Activated naive CD4-positive, alpha-beta T cell treated with anti-CD3 and anti-CD28 coated beads, Interleukin-2, amount 50 U/mL, for 24 hours (primary cell): Measurements from ENCODE around the gene MMD.
"Not testable (repeated sequence)": the region's sequence is repeated elsewhere in the genome, so short reads cannot be mapped to it uniquely, and the experiment has no call there.

ENCODE experiments used
- H3K27ac Mint-ChIP-seq: one replicate; pipeline ENCODE4 v1.8.0; 2021; ENCODE audit warnings: mild to moderate bottlenecking, mixed read lengths
- H3K27me3 Mint-ChIP-seq: one replicate; pipeline ENCODE4 v1.8.0; 2021; ENCODE audit warnings: mixed read lengths
- H3K36me3 Mint-ChIP-seq: one replicate; pipeline ENCODE4 v1.8.0; 2021; ENCODE audit warnings: mixed read lengths
- H3K4me1 Mint-ChIP-seq: one replicate; pipeline ENCODE4 v1.8.0; 2021; ENCODE audit warnings: mixed read lengths
- H3K4me3 Mint-ChIP-seq: one replicate; pipeline ENCODE4 v1.8.0; 2021; ENCODE audit warnings: mild to moderate bottlenecking, mixed read lengths
- H3K9me3 Mint-ChIP-seq: one replicate; pipeline ENCODE4 v1.8.0; 2021; ENCODE audit warnings: mixed read lengths

The MMD gene

DNA sequence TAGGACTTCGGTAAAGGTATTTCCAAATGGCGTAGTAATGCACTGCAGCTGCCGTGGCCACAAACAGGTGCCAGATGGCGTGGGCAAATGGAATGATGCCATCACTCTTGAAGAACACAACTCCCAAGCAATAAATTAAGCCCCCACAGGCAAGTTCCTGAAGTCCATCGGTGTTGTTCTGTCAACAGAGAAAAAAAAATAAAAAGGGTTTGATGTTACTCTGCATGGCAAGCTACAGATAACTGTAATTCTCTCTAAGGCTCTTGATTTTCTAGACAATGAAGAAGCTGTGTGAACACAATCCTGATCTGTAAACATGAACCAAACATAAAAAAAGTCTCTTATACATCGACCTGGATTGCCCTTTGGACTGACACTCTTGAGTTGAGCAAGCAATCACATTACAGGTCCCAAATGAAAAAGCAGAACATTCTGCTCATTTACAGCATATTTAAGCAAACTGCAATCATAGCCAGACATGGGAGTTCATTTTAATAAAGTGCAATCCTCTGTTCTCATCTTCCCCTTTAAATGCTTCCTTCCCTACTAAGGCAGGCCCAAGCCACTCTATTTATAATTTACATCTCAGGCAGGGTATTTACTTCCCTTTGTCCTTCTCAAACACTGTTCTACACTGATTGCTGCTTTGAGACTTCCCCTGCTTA is 27.1 kb downstream of the MMD start:
- peaks cover 13% of the 10 kb centered on the region for H3K36me3 Mint-ChIP-seq

DNA sequence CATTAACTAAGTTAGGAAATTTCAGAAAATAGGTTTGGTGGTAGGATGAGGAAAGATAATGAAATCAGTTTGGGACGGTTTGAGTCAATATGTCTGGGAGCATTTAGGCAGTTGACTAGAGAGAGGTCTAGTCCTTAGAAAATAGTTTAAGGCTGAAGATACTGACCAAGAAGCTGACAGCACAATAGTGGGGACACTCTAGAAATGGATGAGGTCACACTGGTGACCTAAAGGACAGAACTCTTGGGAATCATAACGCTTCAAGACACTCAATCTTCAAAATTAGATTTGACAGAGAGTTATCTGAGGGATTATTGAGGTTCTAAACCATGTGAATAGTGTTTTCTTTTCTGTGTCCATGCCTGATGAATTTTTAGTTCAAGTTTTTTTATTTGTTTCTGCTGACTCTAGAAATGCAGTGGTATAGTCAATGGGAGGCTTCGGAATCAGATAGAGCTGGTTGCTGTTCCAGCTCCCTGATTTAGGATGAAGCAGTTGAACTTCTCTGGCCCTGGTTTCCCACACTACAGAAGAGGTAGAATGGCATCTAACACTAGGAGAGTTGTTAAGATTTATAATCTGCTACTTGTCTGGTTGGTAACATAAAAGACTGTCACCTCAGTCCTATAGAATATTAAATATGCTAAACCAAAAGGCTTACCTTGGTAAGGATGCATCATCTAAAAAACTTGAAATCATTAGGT is 29.7 kb downstream of the MMD start:
- no peak overlapping the region for H3K4me3 Mint-ChIP-seq
- H3K4me1 Mint-ChIP-seq = no peaks in the 10 kb centered on the region
- H3K27me3 Mint-ChIP-seq = no peaks in the 10 kb centered on the region
- no peak overlapping the region for H3K27ac Mint-ChIP-seq
- peaks cover 6% of the 10 kb centered on the region for H3K36me3 Mint-ChIP-seq
- no peaks in the 10 kb centered on the region for H3K9me3 Mint-ChIP-seq

More for the DNA sequence above, 27.1 kb downstream of the MMD start:
- Mint-ChIP-seq H3K27ac (no peak overlapping the region), H3K4me3 (no peak overlapping the region), H3K4me1 (no peaks in the 10 kb centered on the region), H3K9me3 (no peaks in the 10 kb centered on the region), H3K27me3 (no peaks in the 10 kb centered on the region)

DNA sequence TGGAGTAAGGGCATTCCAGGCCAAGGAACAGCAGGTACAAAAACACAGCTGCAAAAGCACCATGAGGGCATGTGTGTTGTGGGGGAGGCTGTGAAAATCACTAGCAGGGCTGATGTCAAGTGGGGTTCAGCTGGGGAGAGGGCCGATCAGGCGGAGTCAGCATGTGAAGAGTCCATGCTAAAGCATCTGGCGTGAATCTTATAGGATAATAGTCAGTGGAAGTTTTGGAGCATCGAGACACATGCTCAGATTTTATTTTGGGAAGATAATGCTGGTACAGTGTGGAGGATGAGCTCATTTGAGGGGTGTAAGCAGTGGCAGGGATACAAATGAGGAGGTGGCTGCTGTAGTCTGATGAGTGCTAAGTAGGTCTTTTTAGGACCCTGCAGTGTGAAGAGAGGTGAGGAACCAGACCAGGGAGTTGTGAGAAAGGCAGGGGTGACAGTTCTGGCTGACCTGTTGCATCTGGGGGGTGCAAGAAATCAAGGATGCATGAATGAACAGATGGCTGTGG is 30.3 kb downstream of the MMD start:
- peak overlapping the region; percentile 25 for H3K27ac Mint-ChIP-seq
- H3K27me3 Mint-ChIP-seq = no peaks in the 10 kb centered on the region
- no peaks in the 10 kb centered on the region for H3K9me3 Mint-ChIP-seq
- no peak overlapping the region for H3K4me3 Mint-ChIP-seq
- H3K36me3 Mint-ChIP-seq = peaks cover 6% of the 10 kb centered on the region
- H3K4me1 Mint-ChIP-seq = no peaks in the 10 kb centered on the region

GRCh38 chr17:55390364-55390977 is 31.2 kb downstream of the MMD start:
- no peak overlapping the region for H3K4me3 Mint-ChIP-seq
- H3K9me3 Mint-ChIP-seq = no peaks in the 10 kb centered on the region
- H3K27me3 Mint-ChIP-seq = no peaks in the 10 kb centered on the region
- no peaks in the 10 kb centered on the region for H3K4me1 Mint-ChIP-seq
- peaks cover 6% of the 10 kb centered on the region for H3K36me3 Mint-ChIP-seq
- H3K27ac Mint-ChIP-seq = no peak overlapping the region

- not testable (repeated sequence) for H3K4me1 Mint-ChIP-seq, H3K36me3 Mint-ChIP-seq, H3K27me3 Mint-ChIP-seq, H3K4me3 Mint-ChIP-seq, H3K9me3 Mint-ChIP-seq, H3K27ac Mint-ChIP-seq
These were observed 31.9 kb downstream of the MMD start for GRCh38 chr17:55389715-55390114.

- no peak overlapping the region for H3K4me3 Mint-ChIP-seq
- no peaks in the 10 kb centered on the region for H3K4me1 Mint-ChIP-seq
- H3K27ac Mint-ChIP-seq = no peak overlapping the region
- H3K27me3 Mint-ChIP-seq = no peaks in the 10 kb centered on the region
- H3K9me3 Mint-ChIP-seq = no peaks in the 10 kb centered on the region
- peaks cover 4% of the 10 kb centered on the region for H3K36me3 Mint-ChIP-seq
These were observed 32.8 kb downstream of the MMD start for GRCh38 chr17:55388842-55389241.

DNA sequence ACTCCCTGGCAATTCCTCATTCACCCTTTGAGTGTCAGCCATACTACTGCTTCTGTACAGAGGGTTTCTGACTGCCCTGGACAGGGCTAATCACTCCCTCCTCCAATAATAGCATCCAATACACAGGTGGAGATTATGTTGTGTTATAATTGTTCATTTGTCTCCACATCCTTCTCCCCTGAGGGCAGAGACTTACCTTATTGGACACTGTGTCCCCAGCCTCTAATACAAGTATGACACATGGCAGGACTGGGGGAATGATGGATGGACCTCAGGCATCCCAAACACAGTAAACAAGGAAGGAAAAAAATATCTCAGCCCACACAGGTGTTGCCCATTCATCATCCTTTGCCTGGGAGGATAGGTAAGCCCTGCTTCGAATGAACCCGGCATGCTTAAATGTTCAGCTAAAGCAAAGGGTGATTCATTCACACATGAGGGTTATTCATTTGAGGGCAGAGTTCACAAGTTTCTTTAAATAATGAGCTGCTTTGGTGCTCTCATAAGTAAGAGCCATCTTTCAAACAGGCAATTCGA is 34.8 kb downstream of the MMD start:
- no peaks in the 10 kb centered on the region for H3K4me1 Mint-ChIP-seq
- no peaks in the 10 kb centered on the region for H3K9me3 Mint-ChIP-seq
- peaks cover 4% of the 10 kb centered on the region for H3K27me3 Mint-ChIP-seq
- no peak overlapping the region for H3K27ac Mint-ChIP-seq
- H3K4me3 Mint-ChIP-seq = no peak overlapping the region
- H3K36me3 Mint-ChIP-seq = no peaks in the 10 kb centered on the region

DNA sequence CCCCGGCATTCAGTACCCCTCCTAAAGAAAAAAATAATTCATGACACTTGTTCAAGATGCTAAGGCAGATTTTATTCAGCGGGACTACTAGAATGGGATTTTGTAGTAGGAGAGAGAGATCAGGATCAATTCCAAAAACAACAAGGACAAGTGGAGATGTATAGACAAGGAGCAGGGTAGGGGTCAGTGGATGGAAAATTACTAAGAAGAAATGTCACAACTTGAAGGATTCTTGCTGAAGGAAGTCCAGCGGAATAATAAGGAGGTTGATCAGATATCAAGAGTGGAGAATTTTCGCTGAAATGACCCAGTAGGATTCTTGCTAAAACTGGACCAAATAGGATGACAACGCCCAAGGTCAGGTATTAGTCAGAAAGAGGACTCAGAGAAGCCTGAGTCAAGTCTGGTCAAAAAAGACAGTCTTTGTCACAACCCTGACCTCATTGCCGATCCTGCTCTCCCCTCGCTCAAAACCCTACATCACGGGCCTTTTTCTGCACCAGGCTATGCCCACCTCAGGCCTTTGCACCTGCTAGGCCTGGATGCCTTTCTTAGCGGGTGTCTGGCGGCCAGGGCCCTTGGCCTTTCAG is 36.9 kb downstream of the MMD start:
- H3K9me3 Mint-ChIP-seq = no peaks in the 10 kb centered on the region
- no peak overlapping the region for H3K27ac Mint-ChIP-seq
- no peak overlapping the region for H3K4me3 Mint-ChIP-seq
- H3K4me1 Mint-ChIP-seq = no peaks in the 10 kb centered on the region
- H3K27me3 Mint-ChIP-seq = peaks cover 4% of the 10 kb centered on the region
- no peaks in the 10 kb centered on the region for H3K36me3 Mint-ChIP-seq

DNA sequence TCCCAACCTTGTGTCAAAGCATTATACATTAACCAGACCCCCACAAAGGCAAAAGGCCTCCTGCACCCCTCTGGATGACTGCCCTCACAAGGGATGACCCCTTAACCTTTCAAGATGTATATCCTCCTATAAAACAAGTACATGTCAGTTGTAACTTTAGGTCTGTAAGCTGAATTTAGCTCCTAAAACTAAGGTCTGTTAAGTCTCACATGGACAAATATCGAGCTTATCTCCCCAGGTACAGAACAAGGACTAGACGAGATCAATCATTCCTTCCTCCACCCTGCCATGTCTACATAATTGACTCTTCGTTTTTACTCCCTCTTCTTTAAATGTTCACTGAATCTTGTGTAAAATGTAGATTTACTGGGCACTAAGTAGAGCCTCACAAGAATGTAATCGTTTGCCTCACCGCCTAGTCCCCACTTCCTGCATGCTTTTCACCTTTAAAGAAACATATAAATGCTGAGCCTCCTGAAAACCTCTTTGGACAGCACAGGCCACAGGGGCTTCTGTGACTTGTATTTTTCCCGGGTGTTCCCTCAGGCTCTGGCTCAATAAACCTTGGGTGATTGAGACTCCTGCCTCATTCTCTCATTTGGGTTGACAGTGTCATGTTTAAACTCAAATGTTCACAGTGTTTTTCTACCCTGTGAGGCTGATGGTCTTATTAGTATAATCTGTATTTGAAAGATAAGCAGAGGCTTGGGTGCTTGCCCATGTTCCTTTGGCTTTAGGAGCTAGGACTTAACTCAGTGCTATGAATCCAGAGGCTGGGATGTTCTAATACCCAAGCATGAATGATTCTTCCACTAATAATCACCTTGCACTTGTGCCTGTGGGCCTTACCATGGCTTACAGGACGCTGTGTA is 37.6 kb downstream of the MMD start:
- no peaks in the 10 kb centered on the region for H3K4me1 Mint-ChIP-seq
- no peak overlapping the region for H3K4me3 Mint-ChIP-seq
- H3K27ac Mint-ChIP-seq = no peak overlapping the region
- no peaks in the 10 kb centered on the region for H3K36me3 Mint-ChIP-seq
- H3K27me3 Mint-ChIP-seq = peaks cover 4% of the 10 kb centered on the region
- no peaks in the 10 kb centered on the region for H3K9me3 Mint-ChIP-seq

DNA sequence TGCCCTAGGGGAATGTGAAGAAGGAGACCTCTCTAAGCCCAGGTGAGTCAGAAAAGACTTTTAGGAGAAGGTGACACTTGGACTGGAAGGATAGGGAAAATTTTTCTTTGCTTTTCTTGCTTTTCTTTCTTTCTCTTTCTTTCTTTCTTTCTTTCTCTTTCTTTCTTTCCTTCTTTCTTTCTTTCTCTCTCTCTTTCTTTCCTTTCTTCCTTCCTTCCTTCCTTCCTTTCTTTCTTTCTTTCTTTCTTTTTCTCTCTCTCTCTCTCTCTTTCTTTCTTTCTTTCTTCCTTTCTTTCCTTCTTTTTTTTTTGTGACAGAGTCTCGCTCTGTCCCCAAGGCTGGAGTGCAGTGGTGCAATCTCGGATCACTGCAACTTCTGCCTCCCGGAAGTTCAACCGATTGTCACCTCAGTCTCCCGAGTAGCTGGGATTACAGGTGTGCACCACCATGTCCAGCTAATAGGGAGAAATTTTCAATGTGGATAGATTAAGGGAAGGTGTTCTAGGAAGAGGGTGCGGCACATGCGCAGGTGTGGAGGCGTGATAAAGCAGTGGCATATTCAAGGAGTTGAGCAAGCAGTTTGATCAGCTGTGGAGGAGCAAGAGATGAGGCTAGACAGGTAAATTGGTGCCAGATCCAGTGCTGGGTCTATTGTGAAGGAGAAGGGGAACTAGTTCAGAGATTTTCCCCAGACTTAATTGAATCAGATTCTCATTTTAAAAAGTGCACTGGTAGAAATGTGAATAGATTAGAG is 40.4 kb downstream of the MMD start:
- no peak overlapping the region for H3K4me3 Mint-ChIP-seq
- peaks cover 4% of the 10 kb centered on the region for H3K27me3 Mint-ChIP-seq
- H3K27ac Mint-ChIP-seq = no peak overlapping the region
- H3K9me3 Mint-ChIP-seq = no peaks in the 10 kb centered on the region
- no peaks in the 10 kb centered on the region for H3K36me3 Mint-ChIP-seq
- no peaks in the 10 kb centered on the region for H3K4me1 Mint-ChIP-seq

DNA sequence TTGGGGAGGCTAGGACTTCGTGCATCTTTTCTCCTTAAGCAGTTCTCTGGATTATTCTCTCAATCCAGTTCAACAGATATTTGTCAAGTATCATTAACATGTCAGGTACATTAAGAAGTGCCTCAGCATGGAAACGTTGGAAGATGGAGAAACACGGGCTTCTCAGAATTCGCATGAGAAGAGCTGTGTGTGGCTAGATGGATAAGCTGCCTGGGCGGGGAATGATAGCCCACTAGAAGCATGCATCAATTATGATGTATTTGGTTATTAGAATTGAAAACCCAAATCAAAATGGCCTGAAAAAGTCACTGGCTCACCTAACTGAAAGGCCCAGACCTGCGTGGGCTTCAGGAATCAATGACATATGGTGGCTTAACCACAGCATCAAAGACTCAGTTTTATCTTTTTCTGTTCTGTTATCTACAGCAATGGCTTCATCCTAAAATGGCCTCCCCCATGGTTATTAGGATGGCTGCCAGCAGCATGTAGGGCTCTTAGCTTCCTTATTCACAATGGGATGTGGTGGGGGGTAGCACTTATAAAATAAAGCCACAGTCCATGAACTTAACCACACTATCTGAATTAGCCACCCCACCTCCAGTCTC is 43.9 kb downstream of the MMD start:
- Mint-ChIP-seq H3K4me1 (no peaks in the 10 kb centered on the region), H3K27me3 (peaks cover 5% of the 10 kb centered on the region), H3K27ac (no peak overlapping the region), H3K9me3 (no peaks in the 10 kb centered on the region), H3K4me3 (no peak overlapping the region), H3K36me3 (no peaks in the 10 kb centered on the region)

- no peak overlapping the region for H3K27ac Mint-ChIP-seq
These were observed 52.9 kb downstream of the MMD start for GRCh38 chr17:55368706-55369105.

DNA sequence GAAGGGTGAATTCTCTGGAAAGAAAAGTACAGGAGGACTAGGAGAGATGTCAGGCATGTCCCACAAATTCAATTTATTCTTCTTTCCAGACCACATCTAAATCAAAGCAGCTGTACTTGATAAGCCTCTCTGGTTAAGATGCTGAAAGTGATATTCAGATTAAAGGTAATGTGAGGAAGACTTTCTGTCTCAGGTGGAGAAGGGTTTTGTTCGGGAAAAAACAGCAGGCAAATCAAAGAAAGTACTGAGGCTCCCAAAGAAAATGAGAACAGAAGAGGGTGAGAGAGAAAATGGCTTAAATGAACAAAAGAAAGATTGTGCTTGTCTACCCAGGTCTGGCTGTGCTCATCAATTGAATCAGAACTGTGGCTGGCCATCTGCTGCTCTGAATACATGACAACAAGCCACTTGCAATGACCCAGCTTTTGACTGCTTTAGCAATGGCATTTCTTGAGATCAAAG is 55.6 kb downstream of the MMD start:
- H3K27ac Mint-ChIP-seq = no peak overlapping the region
- H3K9me3 Mint-ChIP-seq = peaks cover 3% of the 10 kb centered on the region
- H3K4me1 Mint-ChIP-seq = peaks cover 3% of the 10 kb centered on the region
- H3K27me3 Mint-ChIP-seq = peaks cover 2% of the 10 kb centered on the region
- H3K36me3 Mint-ChIP-seq = no peaks in the 10 kb centered on the region
- H3K4me3 Mint-ChIP-seq = no peak overlapping the region

More at GRCh38 chr17:55368706-55369105, 52.9 kb downstream of the MMD start:
- Mint-ChIP-seq H3K27me3 (no peaks in the 10 kb centered on the region), H3K36me3 (no peaks in the 10 kb centered on the region), H3K4me1 (peaks cover 3% of the 10 kb centered on the region), H3K4me3 (no peak overlapping the region), H3K9me3 (no peaks in the 10 kb centered on the region)

DNA sequence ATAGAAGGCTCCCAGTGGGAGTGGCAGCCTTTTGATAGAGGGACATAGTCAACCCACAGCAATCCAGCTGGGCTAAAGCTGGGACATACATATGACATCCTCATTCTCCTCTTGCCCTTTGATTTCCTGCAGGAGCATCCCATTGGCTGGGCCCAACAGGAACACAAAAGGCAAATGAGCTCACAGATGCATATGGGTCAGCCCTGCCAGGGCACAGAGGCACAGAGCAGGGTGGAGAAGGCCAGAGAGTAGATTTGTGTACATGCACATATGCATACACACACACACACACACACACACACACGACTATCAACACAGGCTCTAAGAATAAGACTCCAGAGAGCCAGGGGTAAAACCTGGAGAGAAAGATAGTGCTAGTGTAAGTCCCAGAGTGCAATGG is 58.6 kb downstream of the MMD start:
- no peak overlapping the region for H3K4me3 Mint-ChIP-seq
- no peak overlapping the region for H3K27ac Mint-ChIP-seq
- H3K36me3 Mint-ChIP-seq = no peaks in the 10 kb centered on the region
- H3K4me1 Mint-ChIP-seq = no peaks in the 10 kb centered on the region
- H3K27me3 Mint-ChIP-seq = peaks cover 3% of the 10 kb centered on the region
- peaks cover 9% of the 10 kb centered on the region for H3K9me3 Mint-ChIP-seq
